Measurements from ENCODE around the gene FAM20C.

DNA sequence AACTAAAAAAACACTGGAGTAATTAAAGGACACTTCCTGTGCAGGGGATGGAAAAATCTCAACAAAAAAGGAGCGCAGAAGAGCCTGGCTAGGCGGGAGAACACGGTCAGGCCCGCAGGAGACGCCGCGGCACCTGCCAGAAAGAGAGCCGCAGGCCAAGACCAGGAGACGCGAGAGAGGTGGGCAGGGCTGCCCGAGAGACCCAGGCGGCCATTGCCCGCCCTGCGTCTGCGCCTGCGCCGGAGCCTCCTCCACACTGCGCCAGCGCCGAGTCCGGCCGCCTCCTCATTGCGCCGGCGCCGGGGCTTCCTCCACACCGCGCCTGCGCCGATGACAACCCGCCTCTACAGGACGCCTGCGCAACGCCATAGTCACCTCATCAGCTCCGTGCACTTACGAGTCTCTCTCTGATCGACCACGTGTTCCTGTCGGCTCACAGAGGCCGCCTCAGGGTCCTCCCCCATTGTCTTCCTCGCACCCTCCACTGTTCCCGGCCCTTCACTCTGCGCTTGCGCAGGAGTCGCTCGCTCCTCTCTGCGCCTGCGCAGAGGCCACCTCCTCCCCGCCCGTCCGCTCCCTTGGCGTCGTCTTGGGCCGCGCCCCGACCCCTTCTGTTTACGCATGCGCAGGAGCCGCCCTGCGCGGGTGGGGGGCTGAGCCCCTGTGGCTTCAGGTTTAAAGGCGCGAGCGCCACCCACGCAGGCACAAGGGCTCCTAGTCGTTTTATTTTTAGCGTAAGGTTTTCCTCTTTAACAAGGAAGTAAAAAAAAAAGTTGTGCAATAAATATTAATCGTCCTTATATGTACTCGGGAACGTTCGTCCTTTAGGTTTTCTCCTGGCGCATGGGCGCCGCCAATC, 43.2 kb upstream of the FAM20C start:
- TF ChIP-seq, protein P1, sequence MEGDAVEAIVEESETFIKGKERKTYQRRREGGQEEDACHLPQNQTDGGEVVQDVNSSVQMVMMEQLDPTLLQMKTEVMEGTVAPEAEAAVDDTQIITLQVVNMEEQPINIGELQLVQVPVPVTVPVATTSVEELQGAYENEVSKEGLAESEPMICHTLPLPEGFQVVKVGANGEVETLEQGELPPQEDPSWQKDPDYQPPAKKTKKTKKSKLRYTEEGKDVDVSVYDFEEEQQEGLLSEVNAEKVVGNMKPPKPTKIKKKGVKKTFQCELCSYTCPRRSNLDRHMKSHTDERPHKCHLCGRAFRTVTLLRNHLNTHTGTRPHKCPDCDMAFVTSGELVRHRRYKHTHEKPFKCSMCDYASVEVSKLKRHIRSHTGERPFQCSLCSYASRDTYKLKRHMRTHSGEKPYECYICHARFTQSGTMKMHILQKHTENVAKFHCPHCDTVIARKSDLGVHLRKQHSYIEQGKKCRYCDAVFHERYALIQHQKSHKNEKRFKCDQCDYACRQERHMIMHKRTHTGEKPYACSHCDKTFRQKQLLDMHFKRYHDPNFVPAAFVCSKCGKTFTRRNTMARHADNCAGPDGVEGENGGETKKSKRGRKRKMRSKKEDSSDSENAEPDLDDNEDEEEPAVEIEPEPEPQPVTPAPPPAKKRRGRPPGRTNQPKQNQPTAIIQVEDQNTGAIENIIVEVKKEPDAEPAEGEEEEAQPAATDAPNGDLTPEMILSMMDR (conservative IDR thresholded peaks at IDR 0.05; ENCODE audit: low read depth, low read length), result no peak
- TF ChIP-seq EZH2 (IDR thresholded peaks at IDR 0.05; ENCODE audit: borderline replicate concordance, low read depth, low read length, poor library complexity, severe bottlenecking), result no peak

Measured in A673 (cell line).